ENCODE results near the gene VPS18. TPM values are rescaled to one million over a fixed set of nuclear protein-coding genes. Genes with fewer than 3 reads are reported as not detected.
"Not testable (repeated sequence)": the region's sequence is repeated elsewhere in the genome, so short reads cannot be mapped to it uniquely, and the experiment has no call there.

Gene VPS18
- polyA plus RNA-seq, result 1 to 10 TPM; 4.0 to 9.6 (median 6.9) TPM

- H3K27ac ChIP-seq (ENCODE audit: low read depth, low read length), result peak within 1 kb of the TSS; percentile 35
- WGBS, 3 donors, result 3 to 4% (median 4%) methylated on average over 55 of the region's 55 CpGs
These were observed at the start of gene VPS18 for GRCh38 chr15:40893733-40894680. Gene VPS18, plus strand, starts transcription at chr15:40894450. Its CDS starts 319 bp downstream, at chr15:40894769.

DNA sequence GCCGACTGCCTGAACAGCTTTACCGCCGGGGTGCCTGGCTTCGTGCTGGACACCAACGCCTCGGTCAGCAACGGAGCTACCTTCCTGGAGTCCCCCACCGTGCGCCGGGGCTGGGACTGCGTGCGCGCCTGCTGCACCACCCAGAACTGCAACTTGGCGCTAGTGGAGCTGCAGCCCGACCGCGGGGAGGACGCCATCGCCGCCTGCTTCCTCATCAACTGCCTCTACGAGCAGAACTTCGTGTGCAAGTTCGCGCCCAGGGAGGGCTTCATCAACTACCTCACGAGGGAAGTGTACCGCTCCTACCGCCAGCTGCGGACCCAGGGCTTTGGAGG lies 49.6 kb upstream of the VPS18 start:
- no peak overlapping the region for H3K27ac ChIP-seq (ENCODE audit: low read depth, low read length)
- 2% methylated on average over 28 of the region's 28 CpGs for WGBS, 3 donors

DNA sequence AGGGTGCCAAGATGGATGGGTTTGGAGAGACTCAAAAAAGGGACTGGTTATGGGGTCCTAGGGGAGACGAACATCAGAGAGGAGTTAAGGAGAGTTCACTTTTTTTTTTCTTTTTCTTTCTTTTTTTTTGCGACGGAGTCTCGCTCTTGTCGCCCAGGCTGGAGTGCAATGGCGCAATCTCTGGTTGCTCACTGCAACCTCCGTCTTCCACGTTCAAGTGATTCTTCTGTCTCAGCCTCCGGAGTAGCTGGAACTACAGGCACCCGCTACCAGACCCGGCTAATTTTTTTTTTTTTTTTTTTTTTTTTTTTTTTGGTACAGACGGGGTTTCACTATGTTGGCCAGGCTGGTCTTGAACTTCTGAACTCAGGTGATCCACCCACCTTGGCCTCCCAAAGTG lies 49.2 kb upstream of the VPS18 start:
- WGBS, 3 donors, result 36 to 46% (median 43%) methylated on average over 12 of the region's 12 CpGs
- no peak overlapping the region for H3K27ac ChIP-seq (ENCODE audit: low read depth, low read length)

- 35 to 87% (median 85%) methylated on average over 8 of the region's 8 CpGs for WGBS, 3 donors
- no peak overlapping the region for H3K27ac ChIP-seq (ENCODE audit: low read depth, low read length)
These were observed 48.6 kb upstream of the VPS18 start for GRCh38 chr15:40845511-40846284.

DNA sequence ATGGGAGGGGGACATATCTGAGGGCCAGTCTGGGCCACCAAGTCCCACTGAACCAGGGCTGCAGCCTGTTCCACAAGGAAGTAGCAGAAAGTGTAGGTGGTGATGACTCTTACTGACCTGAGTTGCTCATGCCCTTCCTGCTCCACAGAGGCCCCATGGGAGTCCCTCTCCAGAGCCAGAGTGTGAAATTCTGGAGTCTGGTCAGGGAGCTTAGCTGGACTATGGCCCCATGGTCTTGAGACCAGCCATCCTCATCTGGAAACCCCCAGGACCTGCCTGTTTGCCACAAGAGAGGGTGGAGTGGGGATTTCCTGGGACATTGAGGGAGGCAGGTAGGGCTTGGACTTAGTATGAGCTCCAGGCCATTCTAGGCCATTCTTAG lies 47.4 kb upstream of the VPS18 start:
- H3K27ac ChIP-seq (ENCODE audit: low read depth, low read length), result no peak overlapping the region

- 45 to 54% (median 51%) methylated on average over 7 of the region's 7 CpGs for WGBS, 3 donors
- H3K27ac ChIP-seq (ENCODE audit: low read depth, low read length), result no peak overlapping the region
These were observed 46.9 kb upstream of the VPS18 start for GRCh38 chr15:40847223-40847961.

DNA sequence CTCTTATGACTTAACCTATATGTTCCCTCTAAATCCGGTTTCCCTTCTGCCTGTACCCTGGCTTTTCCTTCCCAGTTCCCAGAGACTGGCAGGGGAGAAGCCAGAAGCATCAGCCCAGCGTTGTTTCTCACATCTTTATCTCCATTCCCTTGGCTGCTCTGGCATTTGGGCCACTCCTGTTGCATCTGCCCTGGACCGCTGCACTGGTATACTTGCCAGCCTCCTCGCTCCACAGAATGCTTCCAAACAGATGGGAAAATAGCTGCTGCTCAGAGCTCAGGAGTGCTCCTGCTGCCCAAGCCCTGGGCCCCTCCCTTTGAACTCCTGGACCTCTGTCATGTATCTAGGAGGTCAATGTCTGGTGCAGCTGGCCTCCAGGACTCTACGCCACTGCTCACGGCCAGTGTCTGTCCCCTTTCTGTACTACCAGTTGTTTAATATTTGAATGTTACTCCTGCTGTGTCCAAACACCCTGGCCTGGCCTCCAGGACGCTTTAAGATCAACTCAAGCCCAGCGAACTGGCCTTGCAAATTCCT lies 43.6 kb upstream of the VPS18 start:
- no peak overlapping the region for H3K27ac ChIP-seq (ENCODE audit: low read depth, low read length)
- 82 to 94% (median 87%) methylated on average over 8 of the region's 8 CpGs for WGBS, 3 donors

DNA sequence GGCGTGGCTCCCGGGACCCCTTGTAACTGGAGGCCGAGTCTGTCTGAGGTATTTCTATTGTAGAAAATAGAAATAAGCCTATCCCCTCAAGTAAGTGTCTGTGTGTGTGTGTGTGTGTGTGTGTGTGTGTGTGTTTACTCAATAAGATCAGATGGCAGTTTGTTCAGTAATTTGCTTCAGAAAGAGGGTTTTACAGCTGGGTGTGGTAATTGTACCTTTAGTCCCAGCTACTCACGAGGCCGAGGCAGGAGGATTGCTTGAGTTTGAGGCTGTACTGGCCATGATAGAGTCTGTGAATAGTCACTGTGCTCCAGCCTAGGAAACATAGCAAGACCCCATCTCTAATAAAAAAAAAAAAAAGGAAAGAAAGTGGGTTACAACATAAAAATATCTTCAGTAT lies 41.7 kb upstream of the VPS18 start:
- WGBS, 3 donors, result 83 to 93% (median 92%) methylated on average over 5 of the region's 5 CpGs
- H3K27ac ChIP-seq (ENCODE audit: low read depth, low read length), result no peak overlapping the region

DNA sequence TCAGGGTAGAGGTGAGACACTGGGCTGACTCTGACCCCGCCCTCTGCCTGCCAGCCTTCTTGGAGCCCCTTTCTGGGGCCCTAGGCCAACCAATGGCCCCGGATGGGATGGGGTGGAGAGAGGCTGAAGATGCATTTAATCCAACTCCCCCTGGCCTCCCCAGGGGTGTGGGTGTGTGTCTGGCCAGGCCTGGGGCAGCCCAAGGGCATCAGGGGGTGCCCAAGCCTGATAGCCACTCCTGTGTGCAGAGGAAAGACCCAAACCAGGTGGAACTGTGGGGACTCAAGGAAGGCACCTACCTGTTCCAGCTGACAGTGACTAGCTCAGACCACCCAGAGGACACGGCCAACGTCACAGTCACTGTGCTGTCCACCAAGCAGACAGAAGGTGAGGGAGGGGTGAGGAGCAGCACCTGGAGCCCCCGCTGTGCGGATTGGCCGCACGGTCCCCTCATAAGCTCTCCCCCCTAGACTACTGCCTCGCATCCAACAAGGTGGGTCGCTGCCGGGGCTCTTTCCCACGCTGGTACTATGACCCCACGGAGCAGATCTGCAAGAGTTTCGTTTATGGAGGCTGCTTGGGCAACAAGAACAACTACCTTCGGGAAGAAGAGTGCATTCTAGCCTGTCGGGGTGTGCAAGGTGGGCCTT lies 40.9 kb upstream of the VPS18 start:
- WGBS, 3 donors, result 89 to 92% (median 91%) methylated on average over 16 of the region's 16 CpGs

GRCh38 chr15:40854161-40854560 lies 40.1 kb upstream of the VPS18 start:
- no peak overlapping the region for H3K27ac ChIP-seq (ENCODE audit: low read depth, low read length)
- 50 to 79% (median 67%) methylated on average over 10 of the region's 10 CpGs for WGBS, 3 donors

More for the DNA sequence above, 40.9 kb upstream of the VPS18 start:
- no peak overlapping the region for H3K27ac ChIP-seq (ENCODE audit: low read depth, low read length)

GRCh38 chr15:40855706-40856234 lies 38.5 kb upstream of the VPS18 start:
- H3K27ac ChIP-seq (ENCODE audit: low read depth, low read length), result no peak overlapping the region
- WGBS, 3 donors, result 83 to 84% (median 84%) methylated on average over 13 of the region's 13 CpGs

DNA sequence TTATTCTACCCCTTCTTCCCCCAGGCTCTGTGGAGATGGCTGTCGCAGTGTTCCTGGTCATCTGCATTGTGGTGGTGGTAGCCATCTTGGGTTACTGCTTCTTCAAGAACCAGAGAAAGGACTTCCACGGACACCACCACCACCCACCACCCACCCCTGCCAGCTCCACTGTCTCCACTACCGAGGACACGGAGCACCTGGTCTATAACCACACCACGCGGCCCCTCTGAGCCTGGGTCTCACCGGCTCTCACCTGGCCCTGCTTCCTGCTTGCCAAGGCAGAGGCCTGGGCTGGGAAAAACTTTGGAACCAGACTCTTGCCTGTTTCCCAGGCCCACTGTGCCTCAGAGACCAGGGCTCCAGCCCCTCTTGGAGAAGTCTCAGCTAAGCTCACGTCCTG lies 37.5 kb upstream of the VPS18 start:
- WGBS, 3 donors, result 62 to 73% (median 71%) methylated on average over 8 of the region's 8 CpGs
- no peak overlapping the region for H3K27ac ChIP-seq (ENCODE audit: low read depth, low read length)

DNA sequence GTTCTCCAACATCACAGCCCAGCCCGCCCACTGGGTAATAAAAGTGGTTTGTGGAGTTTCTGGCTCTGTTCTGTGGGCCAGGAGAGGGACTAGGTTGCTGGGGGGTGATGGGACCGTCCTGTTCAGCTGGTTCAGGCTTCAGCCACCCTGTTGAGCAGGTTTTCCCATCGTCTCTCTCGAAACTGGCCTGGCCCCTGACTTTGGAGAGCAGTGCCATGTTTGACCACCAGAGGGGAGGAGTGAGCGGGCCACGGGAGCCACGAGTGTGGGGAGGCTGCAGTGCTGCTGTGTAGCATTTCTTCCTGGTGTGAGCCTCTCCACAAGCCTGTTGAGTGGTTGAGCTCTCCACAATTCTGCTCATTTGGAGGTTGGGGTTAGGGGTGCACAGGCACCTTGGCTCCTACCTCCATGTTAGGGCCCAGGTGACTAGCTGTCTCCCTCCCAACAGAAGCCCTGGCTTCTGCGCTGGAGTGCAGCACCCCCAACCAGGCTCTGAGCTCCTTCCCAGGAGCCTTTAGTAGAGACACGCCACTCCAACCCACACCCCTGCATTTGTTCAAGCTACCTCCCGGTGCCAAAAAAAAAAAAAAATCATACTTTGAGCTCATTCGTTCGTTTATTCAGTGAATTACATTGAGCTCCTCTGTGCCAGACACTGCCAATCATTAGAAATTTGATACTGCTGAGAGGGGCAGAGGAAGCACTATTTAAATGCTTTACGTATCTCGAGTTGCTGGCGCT lies 36.5 kb upstream of the VPS18 start:
- 21 to 29% (median 29%) methylated on average over 15 of the region's 15 CpGs for WGBS, 3 donors
- no peak overlapping the region for H3K27ac ChIP-seq (ENCODE audit: low read depth, low read length)

- 36 to 66% (median 61%) methylated on average over 10 of the region's 10 CpGs for WGBS, 3 donors
- no peak overlapping the region for H3K27ac ChIP-seq (ENCODE audit: low read depth, low read length)
These were observed 35.5 kb upstream of the VPS18 start for GRCh38 chr15:40858706-40859105.

DNA sequence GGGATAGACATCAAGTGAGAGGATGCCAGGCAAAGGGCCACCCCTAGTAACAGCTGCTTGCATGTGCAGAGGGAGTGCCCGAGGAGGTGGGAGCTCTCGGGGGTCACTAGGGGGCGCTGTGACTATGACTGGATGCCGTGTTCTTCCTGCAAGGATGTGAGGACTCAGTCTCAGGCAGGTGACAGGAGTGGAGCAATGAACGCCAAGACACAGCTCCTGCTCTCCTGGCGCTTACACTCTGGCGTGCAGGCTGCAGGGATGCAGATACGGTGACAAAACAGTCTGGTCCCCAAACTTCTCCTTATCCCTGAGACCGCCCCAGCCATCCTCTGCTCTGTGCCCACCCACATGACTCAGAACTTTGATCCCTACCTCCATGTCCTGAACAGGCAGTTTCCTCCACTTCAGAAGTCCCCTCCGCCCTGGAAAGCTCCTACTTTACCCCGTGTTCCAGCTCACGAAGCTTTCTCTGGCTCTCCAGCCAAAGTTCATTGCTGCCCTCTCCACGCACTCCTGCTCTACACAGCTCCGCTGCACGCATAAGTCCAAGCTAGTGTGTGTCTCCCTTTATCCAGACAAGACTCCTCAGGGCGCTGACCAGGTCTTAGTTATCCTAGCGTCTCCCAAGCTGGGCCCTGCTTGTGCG lies 34.9 kb upstream of the VPS18 start:
- 40 to 50% (median 45%) methylated on average over 18 of the region's 18 CpGs for WGBS, 3 donors
- H3K27ac ChIP-seq (ENCODE audit: low read depth, low read length), result no peak overlapping the region

- 70 to 76% (median 74%) methylated on average over 4 of the region's 4 CpGs for WGBS, 3 donors
- not testable (repeated sequence) for H3K27ac ChIP-seq (ENCODE audit: low read depth, low read length)
These were observed 33.1 kb upstream of the VPS18 start for GRCh38 chr15:40861147-40861546.

All from adipose tissue (tissue), 3 donors.